ENCODE results near the gene KRTAP2-1.

DNA sequence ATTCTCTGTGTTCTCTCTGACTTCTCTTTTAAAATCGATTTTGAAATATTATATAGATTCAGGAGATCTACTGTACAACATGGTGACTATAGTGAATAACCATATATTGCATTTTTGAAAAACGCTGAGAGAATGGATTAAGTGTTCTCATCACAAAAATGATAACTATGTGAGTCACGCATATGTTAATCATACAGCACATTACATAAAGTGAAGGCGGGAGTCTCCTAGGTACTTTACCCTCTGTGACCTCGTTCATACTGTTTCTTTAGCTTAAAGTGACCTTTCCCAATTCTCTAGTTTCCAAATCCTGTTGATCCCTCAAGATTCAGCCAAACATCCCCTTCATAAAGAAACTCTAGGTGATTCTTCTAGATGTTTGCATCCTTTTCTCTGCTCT is 44.3 kb downstream of the KRTAP2-1 start:
- TF ChIP-seq CTCF (IDR thresholded peaks at IDR 0.05): no peak
- TF ChIP-seq POLR2AphosphoS5 (IDR thresholded peaks at IDR 0.05): no peak
- TF ChIP-seq EP300 (IDR thresholded peaks at IDR 0.05): no peak

Data from suprapubic skin (tissue), 4 donors.